Gastroesophageal sphincter (tissue), 4 donors: ENCODE measurements around the gene NPFF. TPM values are rescaled to one million over a fixed set of nuclear protein-coding genes. Genes with fewer than 3 reads are reported as not detected.

ENCODE experiments used
- ATAC-seq: fragments of 150-250 bp; one replicate; pipeline ENCODE4 v1.9.1; 2016; ENCODE audit warnings: mild to moderate bottlenecking, moderate library complexity
- H3K27ac ChIP-seq, 4 donors: fragments of 200-600 bp; sonication (generic) in 3 of 4; 1 replicate in 3 of 4; 2 replicates in 1 of 4; pipeline ENCODE4 v1.5.1; 2016 to 2019
- H3K27me3 ChIP-seq: fragments of 200-600 bp; sonication (generic); one replicate; pipeline ENCODE4 v1.5.1; 2019
- H3K36me3 ChIP-seq, 2 donors: fragments of 200-600 bp; sonication (generic); one replicate each; pipeline ENCODE4 v1.5.1; 2019; ENCODE audit warnings: control low read depth in 1 of 2
- H3K4me1 ChIP-seq, 3 donors: fragments of 200-600 bp; sonication (generic); 1 replicate in 2 of 3; 2 replicates in 1 of 3; pipeline ENCODE4 v1.5.1; 2016 to 2019; ENCODE audit warnings: control low read depth in 2 of 3
- H3K4me3 ChIP-seq, 2 donors: fragments of 200-600 bp; sonication (generic); one replicate each; pipeline ENCODE4 v1.5.1; 2019; ENCODE audit warnings: mild to moderate bottlenecking in 1 of 2, moderate library complexity in 1 of 2
- H3K9me3 ChIP-seq, 3 donors: fragments of 200-600 bp; sonication (generic); one replicate each; pipeline ENCODE4 v1.5.1; 2017 to 2019; ENCODE audit warnings: control low read depth in 2 of 3
- EP300 ChIP-seq: sonication (generic); formaldehyde crosslinking; IDR thresholded peaks from one replicate; pipeline ENCODE4 v1.6.1; 2017; ENCODE audit warnings: antibody characterized with exemption, mild to moderate bottlenecking
- POLR2A ChIP-seq, 2 donors: fragments of 450-650 bp; IDR thresholded peaks; one replicate each; pipeline ENCODE4 v1.6.1; 2017; ENCODE audit warnings: antibody characterized with exemption in 2 of 2, mild to moderate bottlenecking in 2 of 2, moderate library complexity in 1 of 2
- POLR2AphosphoS5 ChIP-seq: sonication (generic); formaldehyde crosslinking; IDR thresholded peaks from one replicate; pipeline ENCODE4 v1.6.1; 2017; ENCODE audit warnings: antibody characterized with exemption
- WGBS, 2 donors: methylation state at CpG; one replicate each; pipeline ENCODE4 v1.1.5; 2018; ENCODE audit warnings: low coverage in 1 of 2; 5-methylcytosine and 5-hydroxymethylcytosine counted together
- total RNA-seq, 4 donors: library from RNA; depleted of rRNA; stranded (reverse); fragments of >200 nt; gene quantifications; one replicate each; pipeline ENCODE4 v1.1.0, GENCODE V29; 2016
- TF ChIP-seq, protein P1 (sequence below), 4 experiments: fragments of 200-600 bp in 2 of 4; fragments of 450-650 bp in 2 of 4; sonication (generic) in 1 of 4; IDR thresholded peaks; one replicate each; pipeline ENCODE4 v1.5.1; 2017 to 2019; ENCODE audit warnings: antibody characterized with exemption in 4 of 4, mild to moderate bottlenecking in 2 of 4, moderate library complexity in 2 of 4

The NPFF gene
- total RNA-seq, 4 donors from 2014 or later, result not detected

DNA sequence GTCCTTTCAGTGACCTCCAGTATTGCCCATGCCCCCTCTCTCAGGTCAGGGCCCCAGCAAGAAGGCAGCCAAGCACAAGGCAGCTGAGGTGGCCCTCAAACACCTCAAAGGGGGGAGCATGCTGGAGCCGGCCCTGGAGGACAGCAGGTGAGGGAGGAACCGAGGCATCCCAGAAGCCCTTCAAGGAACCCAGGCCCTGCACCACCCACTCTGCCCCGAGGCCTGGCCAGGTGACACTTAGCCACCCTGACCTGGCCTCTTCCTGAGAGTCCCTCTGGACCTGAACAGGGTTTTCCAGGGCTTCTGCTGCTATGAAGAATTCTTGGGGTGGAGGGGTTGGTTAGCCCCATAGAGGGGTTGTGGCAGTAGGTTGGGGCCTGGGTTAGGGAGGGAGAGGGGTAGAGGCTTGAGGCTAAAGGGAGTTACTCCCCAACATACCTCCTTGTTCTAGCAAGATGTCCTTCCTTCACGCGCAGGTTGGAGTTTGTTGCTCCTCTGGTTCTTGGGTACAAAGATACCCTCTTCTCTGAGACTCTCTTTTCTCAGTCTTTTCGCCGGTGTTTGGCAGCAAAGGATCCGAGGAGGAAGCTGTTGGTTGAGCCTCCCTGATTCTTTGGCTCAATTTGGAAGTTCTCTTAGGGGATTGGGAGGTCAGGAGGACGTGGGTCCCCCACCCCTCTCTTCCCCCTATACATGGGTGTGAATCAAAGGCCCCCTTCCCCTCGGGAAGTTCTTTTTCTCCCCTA lies 4.1 kb downstream of the NPFF start:
- peaks cover 0 to 48% of the 10 kb centered on the region in 2 donors for H3K36me3 ChIP-seq
- H3K4me1 ChIP-seq, result peaks cover 0 to 45% (median 19%) of the 10 kb centered on the region in 3 donors
- peak overlapping the region in 3 of 4 donors; percentile 17 to 98 (median 94) for H3K27ac ChIP-seq
- H3K27me3 ChIP-seq, result no peaks in the 10 kb centered on the region
- ATAC-seq, result no peak
- H3K9me3 ChIP-seq, result no peaks in the 10 kb centered on the region
- no peak overlapping the region for H3K4me3 ChIP-seq
- TF ChIP-seq POLR2A (IDR thresholded peaks at IDR 0.05), result no peak
- no peak for TF ChIP-seq EP300
- TF ChIP-seq, protein P1, sequence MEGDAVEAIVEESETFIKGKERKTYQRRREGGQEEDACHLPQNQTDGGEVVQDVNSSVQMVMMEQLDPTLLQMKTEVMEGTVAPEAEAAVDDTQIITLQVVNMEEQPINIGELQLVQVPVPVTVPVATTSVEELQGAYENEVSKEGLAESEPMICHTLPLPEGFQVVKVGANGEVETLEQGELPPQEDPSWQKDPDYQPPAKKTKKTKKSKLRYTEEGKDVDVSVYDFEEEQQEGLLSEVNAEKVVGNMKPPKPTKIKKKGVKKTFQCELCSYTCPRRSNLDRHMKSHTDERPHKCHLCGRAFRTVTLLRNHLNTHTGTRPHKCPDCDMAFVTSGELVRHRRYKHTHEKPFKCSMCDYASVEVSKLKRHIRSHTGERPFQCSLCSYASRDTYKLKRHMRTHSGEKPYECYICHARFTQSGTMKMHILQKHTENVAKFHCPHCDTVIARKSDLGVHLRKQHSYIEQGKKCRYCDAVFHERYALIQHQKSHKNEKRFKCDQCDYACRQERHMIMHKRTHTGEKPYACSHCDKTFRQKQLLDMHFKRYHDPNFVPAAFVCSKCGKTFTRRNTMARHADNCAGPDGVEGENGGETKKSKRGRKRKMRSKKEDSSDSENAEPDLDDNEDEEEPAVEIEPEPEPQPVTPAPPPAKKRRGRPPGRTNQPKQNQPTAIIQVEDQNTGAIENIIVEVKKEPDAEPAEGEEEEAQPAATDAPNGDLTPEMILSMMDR (IDR thresholded peaks at IDR 0.05), result no peak
- no peak for TF ChIP-seq POLR2AphosphoS5
- 73 to 100% methylated on average over 4 to 6 of the region's 10 CpGs for WGBS, 2 donors

DNA sequence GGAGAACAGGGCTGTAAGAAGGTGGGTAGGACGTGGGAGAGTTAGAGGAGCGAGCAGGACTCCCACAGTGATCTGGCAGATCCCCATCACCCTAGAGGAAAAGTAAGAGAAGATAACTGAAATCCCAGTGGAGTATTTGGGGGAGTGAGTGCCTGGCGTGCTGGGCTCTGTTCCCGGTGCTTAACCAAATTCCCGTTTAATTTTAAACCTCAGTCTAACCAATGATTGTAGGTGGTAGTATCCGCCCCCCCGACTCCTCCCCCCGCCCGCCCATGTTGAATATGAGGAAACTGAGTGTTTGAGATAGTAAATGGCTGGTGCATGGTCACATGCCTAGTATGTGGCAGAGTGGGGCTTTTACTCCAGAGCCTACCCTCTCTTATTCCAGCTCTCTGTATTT lies 5.0 kb downstream of the NPFF start:
- no peak for ATAC-seq
- Histone ChIP-seq H3K27ac (peak overlapping the region in 3 of 4 donors; percentile 91 to 98 (median 94)), H3K4me3 (peak overlapping the region in 1 of 2 donors; percentile 78), H3K27me3 (no peaks in the 10 kb centered on the region), H3K36me3 (peaks cover 0 to 42% of the 10 kb centered on the region in 2 donors), H3K4me1 (peaks cover 0 to 52% (median 19%) of the 10 kb centered on the region in 3 donors), H3K9me3 (no peaks in the 10 kb centered on the region)
- WGBS, 2 donors, result 43 to 100% methylated on average over 1 to 9 of the region's 9 CpGs
- TF ChIP-seq POLR2A (IDR thresholded peaks at IDR 0.05) (no peak), POLR2AphosphoS5 (no peak), EP300 (no peak)
- TF ChIP-seq, protein P1 (IDR thresholded peaks at IDR 0.05), result no peak

DNA sequence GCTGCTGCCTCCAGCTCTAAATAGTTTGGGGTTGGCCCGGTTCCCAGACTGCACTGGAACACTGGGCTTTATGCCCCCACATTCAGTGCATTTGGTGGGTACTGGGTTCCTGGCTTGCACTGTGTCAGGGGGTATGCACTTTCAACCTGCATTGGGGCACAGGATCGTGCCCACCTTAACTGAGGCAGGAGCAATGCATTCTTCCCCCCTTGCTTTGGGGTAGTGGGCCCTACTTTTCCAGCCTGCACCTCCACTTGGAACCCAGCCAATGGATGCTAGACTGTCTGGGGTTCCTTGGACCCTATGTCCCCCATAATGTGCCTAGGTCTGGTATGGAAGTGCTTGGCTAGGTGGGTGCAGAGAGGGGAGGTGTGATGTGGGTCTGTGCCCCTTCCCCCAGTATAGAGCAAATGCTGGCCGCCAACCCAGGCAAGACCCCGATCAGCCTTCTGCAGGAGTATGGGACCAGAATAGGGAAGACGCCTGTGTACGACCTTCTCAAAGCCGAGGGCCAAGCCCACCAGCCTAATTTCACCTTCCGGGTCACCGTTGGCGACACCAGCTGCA lies 5.6 kb downstream of the NPFF start:
- Histone ChIP-seq H3K9me3 (no peaks in the 10 kb centered on the region), H3K4me3 (peak overlapping the region; percentile 64 to 78), H3K36me3 (peaks cover 0 to 36% of the 10 kb centered on the region in 2 donors), H3K4me1 (peaks cover 0 to 58% (median 19%) of the 10 kb centered on the region in 3 donors), H3K27me3 (no peaks in the 10 kb centered on the region), H3K27ac (peak overlapping the region; percentile 68 to 98 (median 92))
- no CpG with 5 or more reads among the region's 10 CpGs for WGBS, 2 donors
- ATAC-seq, result no peak
- TF ChIP-seq EP300 (no peak), POLR2AphosphoS5 (no peak), POLR2A (IDR thresholded peaks at IDR 0.05) (no peak)
- TF ChIP-seq, protein P1 (IDR thresholded peaks at IDR 0.05), result no peak

DNA sequence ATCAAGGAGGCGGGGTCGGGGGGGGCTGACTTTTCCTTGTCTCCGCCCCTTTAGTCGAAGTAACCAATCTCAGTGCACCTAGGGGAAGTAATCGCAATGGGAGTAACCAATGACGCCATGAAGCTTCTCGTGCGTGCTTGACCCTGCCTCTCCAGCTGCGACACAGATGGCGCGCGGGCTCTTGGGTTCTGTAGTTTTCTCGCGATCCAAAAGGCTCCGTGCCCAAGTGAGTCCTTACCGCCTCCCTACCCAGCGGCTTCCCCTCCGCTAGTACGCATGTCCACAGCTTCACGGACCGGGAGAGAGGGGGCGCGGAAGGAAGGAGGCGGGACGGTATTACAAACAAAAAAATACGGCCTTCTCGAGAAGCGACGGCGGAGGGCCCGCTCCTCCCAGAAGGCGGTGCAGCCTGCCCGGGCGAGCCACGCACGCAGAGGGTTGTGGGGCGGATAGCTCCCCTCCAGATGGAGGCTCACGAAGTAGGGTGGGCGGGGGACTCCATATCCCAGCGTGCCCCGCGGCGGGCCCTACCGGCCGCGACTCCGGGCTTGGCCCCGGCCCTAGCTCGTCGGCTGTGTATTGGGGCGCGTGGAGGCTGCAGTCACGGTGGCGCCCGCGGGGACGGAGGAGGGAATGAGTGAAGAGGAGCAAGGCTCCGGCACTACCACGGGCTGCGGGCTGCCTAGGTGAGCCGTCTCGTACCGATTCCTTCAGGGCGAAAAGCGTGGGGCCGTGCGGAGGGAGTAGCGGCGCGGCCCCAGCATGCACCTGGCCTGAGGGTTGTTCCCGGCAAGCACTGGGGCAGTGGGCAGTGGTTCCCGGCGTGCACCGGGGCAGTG lies 6.3 kb downstream of the NPFF start, which contains the start of gene TARBP2:
Gene TARBP2, plus strand, starts transcription at position 508 of the 839 bp plus-strand sequence. Its CDS starts 126 bp downstream, at position 634.
- no peaks in the 10 kb centered on the region for H3K9me3 ChIP-seq
- H3K36me3 ChIP-seq, result peaks cover 0 to 29% of the 10 kb centered on the region in 2 donors
- TF ChIP-seq POLR2AphosphoS5 (peak; percentile 73), EP300 (no peak), POLR2A (IDR thresholded peaks at IDR 0.05) (peak; percentile 60 to 71)
- TF ChIP-seq, protein P1 (IDR thresholded peaks at IDR 0.05), result peak in 3 of 4 experiments; percentile 6 to 28 (median 21)
- peak within 1 kb of the TSS; percentile 78 to 87 for H3K4me3 ChIP-seq
- H3K27me3 ChIP-seq, result no peaks in the 10 kb centered on the region
- 0% methylated on average over 2 to 17 of the region's 74 CpGs for WGBS, 2 donors
- peaks cover 0 to 65% (median 21%) of the 10 kb centered on the region in 3 donors for H3K4me1 ChIP-seq
- ATAC-seq, result peak; percentile 91
- peak within 1 kb of the TSS; percentile 91 to 99 (median 96) for H3K27ac ChIP-seq
